KBM-7 (cell line): Measurements from ENCODE around the gene MTMR3.
A peak's percentile ranks its signal among the peaks of the same experiment; 100 is the strongest.
"Not testable (repeated sequence)": the region's sequence is repeated elsewhere in the genome, so short reads cannot be mapped to it uniquely, and the experiment has no call there.

ENCODE experiments used
- DNase-seq: peaks from one replicate; pipeline ENCODE4 v3.0.0-alpha.2; 2015
- in situ Hi-C: fragments of 300-500 bp; cut with MboI; formaldehyde crosslinking; loops from 2 replicates; pipeline ENCODE4 v1.14.3; 2020; ENCODE audit warnings: low sequenced_read_pairs, low pct_unique_long_range_greater_than_20kb, mixed read lengths

The MTMR3 gene

GRCh38 chr22:29883045-29883774, at the start of gene MTMR3:
Gene MTMR3, plus strand, starts transcription at chr22:29883174. Its CDS starts 87,886 bp downstream, at chr22:29971060.
- peak; percentile 91 for DNase-seq
- in situ Hi-C loops: no loop called here

- DNase-seq: no peak
- in situ Hi-C loops: no loop called here
Observed at GRCh38 chr22:29833392-29833965, 49.5 kb upstream of the MTMR3 start.

GRCh38 chr22:29834046-29834445, 48.9 kb upstream of the MTMR3 start:
- in situ Hi-C loops: no loop called here
- no peak for DNase-seq

GRCh38 chr22:29836791-29837370, 46.1 kb upstream of the MTMR3 start:
- in situ Hi-C loops, DNase-seq: not testable (repeated sequence)

- in situ Hi-C loops: no loop called here
- DNase-seq: peak; percentile 99
Observed at GRCh38 chr22:29837741-29838598, 45.0 kb upstream of the MTMR3 start, which contains the start of gene ASCC2. Gene ASCC2, minus strand, starts transcription at chr22:29838274. Its CDS starts 5,949 bp downstream, at chr22:29832325.

GRCh38 chr22:29838599-29838956, 44.4 kb upstream of the MTMR3 start:
- in situ Hi-C loops: no loop called here
- no peak for DNase-seq

- in situ Hi-C loops: no loop called here
- DNase-seq: no peak
Observed at GRCh38 chr22:29839039-29839438, 43.9 kb upstream of the MTMR3 start.

- DNase-seq: peak; percentile 41
- in situ Hi-C loops: no loop called here
Observed at GRCh38 chr22:29840498-29840897, 42.5 kb upstream of the MTMR3 start.

- DNase-seq: no peak
- in situ Hi-C loops: no loop called here
Observed at GRCh38 chr22:29842172-29842571, 40.8 kb upstream of the MTMR3 start.

- in situ Hi-C loops: no loop called here
- DNase-seq: no peak
Observed at GRCh38 chr22:29842740-29843139, 40.2 kb upstream of the MTMR3 start.

GRCh38 chr22:29846290-29846689, 36.7 kb upstream of the MTMR3 start:
- no peak for DNase-seq
- in situ Hi-C loops: no loop called here

- no peak for DNase-seq
- in situ Hi-C loops: no loop called here
Observed at GRCh38 chr22:29848111-29848510, 34.9 kb upstream of the MTMR3 start.

- in situ Hi-C loops: no loop called here
- no peak for DNase-seq
Observed at GRCh38 chr22:29854432-29854831, 28.5 kb upstream of the MTMR3 start.

GRCh38 chr22:29855611-29856181, 27.3 kb upstream of the MTMR3 start:
- DNase-seq: no peak
- in situ Hi-C loops: no loop called here

- DNase-seq: no peak
- in situ Hi-C loops: no loop called here
Observed at GRCh38 chr22:29856496-29856895, 26.5 kb upstream of the MTMR3 start.

GRCh38 chr22:29859030-29859429, 23.9 kb upstream of the MTMR3 start:
- not testable (repeated sequence) for DNase-seq

GRCh38 chr22:29860006-29860766, 22.8 kb upstream of the MTMR3 start:
- DNase-seq: no peak
- in situ Hi-C loops: no loop called here

More at GRCh38 chr22:29859030-29859429, 23.9 kb upstream of the MTMR3 start:
- in situ Hi-C loops: not testable (repeated sequence)

- in situ Hi-C loops: no loop called here
- DNase-seq: no peak
Observed at GRCh38 chr22:29861672-29862297, 21.2 kb upstream of the MTMR3 start.
